GM13976 (cell line): ENCODE results near the gene HPCAL1.
"Not testable (repeated sequence)": the region's sequence is repeated elsewhere in the genome, so short reads cannot be mapped to it uniquely, and the experiment has no call there.

Experiments
- DNase-seq: peaks from one replicate; pipeline ENCODE4 v3.0.0; 2012; ENCODE audit warnings: low spot score
- in situ Hi-C: fragments of 300-500 bp; cut with MboI; formaldehyde crosslinking; loops from one replicate; pipeline ENCODE4 v1.12.0; 2022; ENCODE audit warnings: low sequenced_read_pairs, mixed read lengths, inconsistent platforms; ENCODE audit not compliant: unreplicated experiment
- TF ChIP-seq, protein P1 (sequence below): IDR thresholded peaks from 2 replicates; pipeline ENCODE4 v1.5.1; 2012; ENCODE audit warnings: borderline replicate concordance, mild to moderate bottlenecking; ENCODE audit not compliant: insufficient read depth; ENCODE audit errors: extremely low read depth, missing control alignments, control extremely low read depth

Gene HPCAL1

DNA sequence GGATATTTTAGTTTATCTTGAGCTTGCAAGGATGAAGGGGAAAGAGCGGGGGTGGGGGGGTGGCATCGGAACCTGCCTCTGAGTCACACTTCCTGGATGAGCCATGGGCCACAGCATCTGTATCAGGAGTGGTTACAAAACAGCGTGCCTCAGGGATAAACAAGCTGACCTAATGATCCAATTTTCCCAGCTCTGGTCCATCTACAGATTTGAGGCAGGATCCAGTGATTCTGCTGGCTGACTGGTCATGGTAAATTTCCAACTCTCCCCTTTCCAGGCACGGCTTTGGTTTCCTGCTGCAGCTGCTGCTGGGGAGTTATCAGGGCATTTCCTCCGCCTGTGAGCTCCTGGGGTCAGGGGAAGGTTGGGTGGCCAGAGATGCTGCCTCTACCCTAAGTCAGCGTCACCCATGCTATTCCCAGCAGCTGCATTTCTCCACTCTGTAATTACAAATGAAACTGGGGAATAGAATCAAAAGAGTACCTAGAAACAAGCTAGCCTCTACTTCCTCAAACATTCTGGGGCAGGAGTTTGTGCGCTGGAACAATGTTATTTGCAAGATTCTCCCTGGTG lies 4.7 kb upstream of the HPCAL1 start:
- no peak for DNase-seq
- TF ChIP-seq, protein P1, sequence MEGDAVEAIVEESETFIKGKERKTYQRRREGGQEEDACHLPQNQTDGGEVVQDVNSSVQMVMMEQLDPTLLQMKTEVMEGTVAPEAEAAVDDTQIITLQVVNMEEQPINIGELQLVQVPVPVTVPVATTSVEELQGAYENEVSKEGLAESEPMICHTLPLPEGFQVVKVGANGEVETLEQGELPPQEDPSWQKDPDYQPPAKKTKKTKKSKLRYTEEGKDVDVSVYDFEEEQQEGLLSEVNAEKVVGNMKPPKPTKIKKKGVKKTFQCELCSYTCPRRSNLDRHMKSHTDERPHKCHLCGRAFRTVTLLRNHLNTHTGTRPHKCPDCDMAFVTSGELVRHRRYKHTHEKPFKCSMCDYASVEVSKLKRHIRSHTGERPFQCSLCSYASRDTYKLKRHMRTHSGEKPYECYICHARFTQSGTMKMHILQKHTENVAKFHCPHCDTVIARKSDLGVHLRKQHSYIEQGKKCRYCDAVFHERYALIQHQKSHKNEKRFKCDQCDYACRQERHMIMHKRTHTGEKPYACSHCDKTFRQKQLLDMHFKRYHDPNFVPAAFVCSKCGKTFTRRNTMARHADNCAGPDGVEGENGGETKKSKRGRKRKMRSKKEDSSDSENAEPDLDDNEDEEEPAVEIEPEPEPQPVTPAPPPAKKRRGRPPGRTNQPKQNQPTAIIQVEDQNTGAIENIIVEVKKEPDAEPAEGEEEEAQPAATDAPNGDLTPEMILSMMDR = no peak
- in situ Hi-C loops = no loop called here

DNA sequence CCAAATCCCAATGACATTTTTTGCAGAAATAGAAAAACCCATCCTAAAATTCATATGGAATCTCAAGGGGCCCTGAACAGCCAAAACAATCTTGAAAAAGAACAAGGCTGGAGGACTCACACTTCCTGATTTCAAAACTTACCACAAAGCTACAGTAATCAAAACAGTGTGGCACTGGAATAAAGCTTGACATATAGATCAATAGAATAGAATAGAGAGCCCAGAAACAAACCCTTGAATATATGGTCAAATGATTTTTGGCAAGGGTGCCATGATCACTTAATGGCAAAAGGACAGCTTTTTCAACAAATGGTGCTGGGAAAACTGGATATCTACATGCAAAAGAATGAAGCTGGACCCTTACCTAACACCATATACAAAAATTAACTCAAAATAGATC lies 3.9 kb upstream of the HPCAL1 start:
- DNase-seq, in situ Hi-C loops: not testable (repeated sequence)

DNA sequence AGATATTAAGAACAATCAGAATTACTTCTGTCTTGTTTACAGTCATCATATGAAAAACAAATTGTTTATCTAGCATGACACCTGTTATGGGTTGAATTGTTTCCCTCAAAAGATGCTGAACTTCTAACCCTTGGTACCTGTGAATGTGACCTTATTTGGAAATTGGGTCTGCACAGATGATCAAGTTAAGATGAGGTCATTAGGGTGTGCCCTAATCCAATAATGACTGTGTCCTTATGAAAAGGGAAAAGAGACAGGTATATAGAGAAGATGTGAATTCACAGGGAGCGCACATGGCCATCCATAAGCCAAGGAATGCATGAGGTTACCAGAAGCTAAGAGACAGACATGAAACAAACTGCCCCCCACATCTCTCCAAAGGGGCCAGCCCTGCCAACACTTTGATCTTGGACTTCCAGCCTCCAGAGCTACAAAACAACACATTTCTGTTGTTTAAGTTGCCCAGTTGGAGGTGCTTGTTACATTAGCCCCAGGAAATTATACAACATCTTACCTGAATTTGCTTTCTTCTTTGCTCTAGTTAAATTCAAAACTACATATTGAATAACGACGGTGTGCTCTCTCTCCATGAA lies 2.3 kb upstream of the HPCAL1 start:
- TF ChIP-seq, protein P1 = no peak
- in situ Hi-C loops = no loop called here
- DNase-seq = no peak

DNA sequence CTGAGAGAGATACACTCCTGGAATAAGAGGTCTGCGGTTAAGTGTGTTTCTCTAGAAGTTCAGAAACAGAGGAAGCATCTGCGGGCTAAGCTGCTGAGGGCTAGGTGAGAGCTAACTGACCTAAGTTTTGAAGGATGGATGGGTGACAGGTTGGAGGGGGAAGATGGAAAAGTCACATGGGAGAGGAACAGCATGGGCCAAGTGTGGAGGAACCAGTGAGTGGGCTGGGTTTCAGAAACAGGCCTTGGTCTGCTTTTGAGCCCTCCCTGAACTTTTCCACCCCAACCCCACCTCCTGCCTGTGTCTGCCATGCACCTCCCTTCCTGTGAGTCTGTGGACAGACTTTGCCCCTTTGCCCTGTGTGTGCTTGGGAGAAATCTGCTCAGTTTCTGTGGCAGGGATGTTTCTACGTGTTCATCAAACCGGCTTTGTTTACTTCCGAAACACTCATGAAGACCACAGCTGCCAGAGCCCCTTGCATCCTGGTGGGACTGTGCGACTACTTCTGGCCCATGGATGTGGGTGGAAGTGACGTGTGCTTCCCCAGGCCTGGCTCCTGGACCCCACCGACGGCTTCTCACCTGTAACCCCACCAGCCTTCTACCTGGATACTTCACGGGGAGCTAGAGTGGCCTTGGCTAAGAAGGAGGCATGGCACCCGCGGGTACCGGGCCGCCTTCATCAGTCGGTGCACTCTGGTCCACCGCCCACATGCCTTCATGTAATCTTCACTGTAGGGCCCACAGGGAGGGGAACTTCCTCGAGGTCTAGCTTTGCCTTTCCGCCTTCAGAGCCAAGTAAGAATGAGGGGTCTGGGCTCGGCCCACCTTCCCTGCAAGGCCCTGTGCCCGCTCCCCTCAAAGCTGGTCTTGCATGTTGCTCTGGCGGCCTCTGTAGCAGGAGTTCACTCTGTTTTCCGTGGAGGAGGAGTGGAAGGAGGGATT lies 1.4 kb upstream of the HPCAL1 start:
- in situ Hi-C loops = no loop called here
- DNase-seq = no peak
- TF ChIP-seq, protein P1 = no peak

DNA sequence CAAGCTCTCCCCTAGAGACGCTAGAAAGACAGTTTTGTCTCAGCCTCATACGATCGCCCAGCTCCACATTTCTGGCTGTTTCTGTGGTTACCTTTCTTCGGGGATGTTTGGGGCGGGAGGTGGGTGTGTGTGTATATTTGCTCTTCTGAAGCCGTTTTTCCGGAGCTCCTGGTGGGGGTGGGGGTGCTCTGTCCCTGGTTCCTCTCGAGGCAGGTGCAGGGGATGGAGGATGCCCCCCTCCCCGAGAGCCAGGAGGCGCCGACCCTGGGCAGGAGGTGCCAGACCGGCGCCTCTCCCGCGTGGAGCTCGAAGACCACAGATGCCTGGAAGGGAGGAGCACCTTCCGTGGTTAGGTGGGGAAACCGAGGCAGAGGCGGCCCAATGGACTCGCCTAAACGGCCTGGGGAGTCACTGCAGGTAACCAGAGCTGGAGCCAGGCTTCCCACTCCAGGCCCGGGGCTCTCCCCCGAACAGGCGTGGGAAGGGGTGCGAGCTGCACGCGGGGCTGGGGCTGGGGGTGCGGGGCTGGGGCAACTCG lies 694 bp upstream of the HPCAL1 start:
- in situ Hi-C loops = no loop called here
- TF ChIP-seq, protein P1 = no peak
- peak; percentile 49 for DNase-seq

DNA sequence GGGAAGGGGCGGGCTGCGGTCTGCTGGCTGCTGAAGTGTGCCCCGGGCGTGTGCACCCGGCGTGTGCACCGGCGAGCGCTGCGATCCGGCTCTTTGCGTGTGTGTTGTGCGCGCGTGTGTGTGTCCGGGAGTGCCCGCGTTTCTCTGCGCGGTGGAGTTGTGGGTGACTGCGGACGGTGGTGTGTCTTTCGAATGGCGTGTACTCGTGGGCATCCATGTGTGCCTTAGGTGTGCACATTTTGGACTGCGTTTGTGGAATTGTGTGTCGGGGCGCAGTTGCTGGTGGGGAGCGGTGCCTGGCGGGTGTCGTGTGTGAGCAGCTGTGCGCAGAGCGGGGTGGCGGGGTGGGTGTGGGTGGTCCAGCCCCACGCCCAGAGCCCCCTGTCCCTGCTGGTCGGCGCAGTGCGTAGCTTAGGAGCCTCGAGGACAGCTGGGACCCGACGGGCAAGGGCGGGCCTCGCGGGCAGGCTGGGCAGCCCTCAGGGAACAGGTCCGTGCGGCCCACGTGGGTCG lies 533 bp downstream of the HPCAL1 start:
- in situ Hi-C loops = no loop called here
- no peak for DNase-seq
- TF ChIP-seq, protein P1 = no peak
